Measurements from ENCODE around the gene SIPA1L3. TPM values are rescaled to one million over a fixed set of nuclear protein-coding genes. Genes with fewer than 3 reads are reported as not detected.

SIPA1L3 gene
- total and polyA plus RNA-seq, 9 of the 15 experiments (the other 6 are each of a cell fraction or from before 2014, with no cell fraction given): 0.01 to 6.1 (median 2.5) TPM

DNA sequence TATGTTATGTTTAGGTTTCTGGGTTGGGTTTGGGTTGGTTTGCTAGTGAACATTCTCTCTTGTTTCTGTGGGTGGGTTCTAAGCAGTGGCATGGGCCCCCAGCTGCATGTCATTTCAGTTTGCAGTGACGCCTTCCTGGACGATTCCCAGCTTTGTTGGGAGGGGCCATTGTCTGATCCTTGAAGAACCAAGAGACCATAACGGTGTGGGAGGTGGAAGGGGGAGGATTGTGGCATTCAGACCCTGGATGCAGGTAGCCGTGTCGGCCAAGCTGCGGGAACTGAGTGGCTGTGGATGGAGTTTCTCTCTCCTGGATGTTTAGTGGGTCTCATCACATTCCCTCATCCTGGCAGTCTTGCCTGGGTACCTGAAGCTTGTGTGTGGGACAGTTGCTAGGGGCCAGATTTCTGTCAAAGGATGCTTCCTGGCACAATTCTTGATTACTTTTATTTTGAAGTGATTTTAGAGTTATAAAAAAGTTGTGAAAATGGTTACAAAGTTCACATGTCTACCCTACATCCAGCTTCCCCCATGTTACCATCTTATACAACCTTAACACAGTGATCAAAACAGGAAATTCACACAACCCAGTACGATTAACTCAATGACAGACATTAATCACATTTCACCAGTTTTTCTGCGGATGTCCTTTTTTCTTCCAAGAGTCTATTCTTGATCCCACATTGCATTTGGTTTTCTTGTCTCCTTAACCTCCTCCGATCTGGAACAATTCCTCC lies 123.8 kb downstream of the SIPA1L3 start:
- Histone ChIP-seq H3K4me1 (replicated peaks in 1 of 2; ENCODE audit: control insufficient read depth in 2 of 2, insufficient read depth in 2 of 2, low read length in 2 of 2) (no peaks in the 10 kb centered on the region), H3K27ac (ENCODE audit: extremely low read depth, low read depth, low read length) (no peak overlapping the region), H4K20me1 (replicated peaks; ENCODE audit: control insufficient read depth, insufficient read depth, low read length) (no peaks in the 10 kb centered on the region), H3K79me2 (ENCODE audit: control insufficient read depth, insufficient read depth, low read length) (no peaks in the 10 kb centered on the region), H3K4me3 (no peak overlapping the region), H2AFZ (ENCODE audit: low read depth, low read length) (no peak overlapping the region), H3K9me1 (ENCODE audit: control insufficient read depth, insufficient read depth, low read length) (no peaks in the 10 kb centered on the region), H3K9me3 (replicated peaks; ENCODE audit: control insufficient read depth, insufficient read depth, low read depth, low read length) (no peaks in the 10 kb centered on the region), H3K9ac (ENCODE audit: insufficient read depth in 1 of 2, low read depth in 2 of 2, low read length in 2 of 2) (no peak overlapping the region), H3K36me3 (ENCODE audit: control insufficient read depth, insufficient read depth, low read length) (no peaks in the 10 kb centered on the region), H3K27me3 (ENCODE audit: control insufficient read depth in 2 of 2, insufficient read depth in 2 of 2, low read length in 2 of 2) (peaks cover 8 to 17% of the 10 kb centered on the region in 2 experiments; a peak in 3 of 5 replicates), H3K4me2 (ENCODE audit: insufficient read depth, low read length) (no peak overlapping the region)
- ChIA-PET CTCF (ENCODE audit: low intra/inter-chr PET ratio) (no interaction called here), POLR2A (no interaction called here)
- BruUV-seq (replicated peaks): no TSS peak
- in situ Hi-C loops (cut with MboI) (no loop called here), intact Hi-C loops (cut with micrococcal nuclease) (no loop called here)
- TF ChIP-seq SREBF2 (CRISPR knock-in tag; IDR thresholded peaks at IDR 0.05) (no peak), SREBF1 (IDR thresholded peaks at IDR 0.05; ENCODE audit: borderline replicate concordance, low read depth, low read length) (no peak), ZBTB17 (CRISPR knock-in tag; IDR thresholded peaks at IDR 0.05) (no peak), ELF4 (CRISPR knock-in tag; IDR thresholded peaks at IDR 0.05) (no peak), CXXC5 (CRISPR knock-in tag; IDR thresholded peaks at IDR 0.05) (no peak), NUFIP1 (IDR thresholded peaks at IDR 0.05; ENCODE audit: partially characterized antibody) (no peak), MIER1 (IDR thresholded peaks at IDR 0.05; ENCODE audit: low read depth) (no peak), BACH1 (tag; IDR thresholded peaks at IDR 0.05) (no peak), NR1H2 (CRISPR knock-in tag; IDR thresholded peaks at IDR 0.05) (no peak), ZBTB8A (IDR thresholded peaks at IDR 0.05; ENCODE audit: partially characterized antibody) (no peak)
- TF ChIP-seq, protein P1, sequence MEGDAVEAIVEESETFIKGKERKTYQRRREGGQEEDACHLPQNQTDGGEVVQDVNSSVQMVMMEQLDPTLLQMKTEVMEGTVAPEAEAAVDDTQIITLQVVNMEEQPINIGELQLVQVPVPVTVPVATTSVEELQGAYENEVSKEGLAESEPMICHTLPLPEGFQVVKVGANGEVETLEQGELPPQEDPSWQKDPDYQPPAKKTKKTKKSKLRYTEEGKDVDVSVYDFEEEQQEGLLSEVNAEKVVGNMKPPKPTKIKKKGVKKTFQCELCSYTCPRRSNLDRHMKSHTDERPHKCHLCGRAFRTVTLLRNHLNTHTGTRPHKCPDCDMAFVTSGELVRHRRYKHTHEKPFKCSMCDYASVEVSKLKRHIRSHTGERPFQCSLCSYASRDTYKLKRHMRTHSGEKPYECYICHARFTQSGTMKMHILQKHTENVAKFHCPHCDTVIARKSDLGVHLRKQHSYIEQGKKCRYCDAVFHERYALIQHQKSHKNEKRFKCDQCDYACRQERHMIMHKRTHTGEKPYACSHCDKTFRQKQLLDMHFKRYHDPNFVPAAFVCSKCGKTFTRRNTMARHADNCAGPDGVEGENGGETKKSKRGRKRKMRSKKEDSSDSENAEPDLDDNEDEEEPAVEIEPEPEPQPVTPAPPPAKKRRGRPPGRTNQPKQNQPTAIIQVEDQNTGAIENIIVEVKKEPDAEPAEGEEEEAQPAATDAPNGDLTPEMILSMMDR (IDR thresholded peaks at IDR 0.05 in 2 of 3, conservative IDR thresholded peaks at IDR 0.05 in 1 of 3; ENCODE audit: insufficient read depth in 2 of 3, low read depth in 1 of 3, low read length in 3 of 3): no peak
- TF ChIP-seq, protein P2, sequence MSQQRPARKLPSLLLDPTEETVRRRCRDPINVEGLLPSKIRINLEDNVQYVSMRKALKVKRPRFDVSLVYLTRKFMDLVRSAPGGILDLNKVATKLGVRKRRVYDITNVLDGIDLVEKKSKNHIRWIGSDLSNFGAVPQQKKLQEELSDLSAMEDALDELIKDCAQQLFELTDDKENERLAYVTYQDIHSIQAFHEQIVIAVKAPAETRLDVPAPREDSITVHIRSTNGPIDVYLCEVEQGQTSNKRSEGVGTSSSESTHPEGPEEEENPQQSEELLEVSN (IDR thresholded peaks at IDR 0.05; ENCODE audit: borderline replicate concordance in 1 of 2, extremely low read depth in 1 of 2, insufficient read depth in 1 of 2, insufficient read length in 1 of 2, low read depth in 1 of 2, low read length in 1 of 2, poor library complexity in 1 of 2, severe bottlenecking in 1 of 2): no peak
- TF ChIP-seq, protein P3, sequence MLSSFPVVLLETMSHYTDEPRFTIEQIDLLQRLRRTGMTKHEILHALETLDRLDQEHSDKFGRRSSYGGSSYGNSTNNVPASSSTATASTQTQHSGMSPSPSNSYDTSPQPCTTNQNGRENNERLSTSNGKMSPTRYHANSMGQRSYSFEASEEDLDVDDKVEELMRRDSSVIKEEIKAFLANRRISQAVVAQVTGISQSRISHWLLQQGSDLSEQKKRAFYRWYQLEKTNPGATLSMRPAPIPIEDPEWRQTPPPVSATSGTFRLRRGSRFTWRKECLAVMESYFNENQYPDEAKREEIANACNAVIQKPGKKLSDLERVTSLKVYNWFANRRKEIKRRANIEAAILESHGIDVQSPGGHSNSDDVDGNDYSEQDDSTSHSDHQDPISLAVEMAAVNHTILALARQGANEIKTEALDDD (IDR thresholded peaks at IDR 0.05): no peak
- TF ChIP-seq, protein P4, sequence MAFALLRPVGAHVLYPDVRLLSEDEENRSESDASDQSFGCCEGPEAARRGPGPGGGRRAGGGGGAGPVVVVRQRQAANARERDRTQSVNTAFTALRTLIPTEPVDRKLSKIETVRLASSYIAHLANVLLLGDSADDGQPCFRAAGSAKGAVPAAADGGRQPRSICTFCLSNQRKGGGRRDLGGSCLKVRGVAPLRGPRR (CRISPR knock-in tag; IDR thresholded peaks at IDR 0.05): no peak
- TF ChIP-seq, protein P5, sequence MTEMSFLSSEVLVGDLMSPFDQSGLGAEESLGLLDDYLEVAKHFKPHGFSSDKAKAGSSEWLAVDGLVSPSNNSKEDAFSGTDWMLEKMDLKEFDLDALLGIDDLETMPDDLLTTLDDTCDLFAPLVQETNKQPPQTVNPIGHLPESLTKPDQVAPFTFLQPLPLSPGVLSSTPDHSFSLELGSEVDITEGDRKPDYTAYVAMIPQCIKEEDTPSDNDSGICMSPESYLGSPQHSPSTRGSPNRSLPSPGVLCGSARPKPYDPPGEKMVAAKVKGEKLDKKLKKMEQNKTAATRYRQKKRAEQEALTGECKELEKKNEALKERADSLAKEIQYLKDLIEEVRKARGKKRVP (CRISPR knock-in tag; IDR thresholded peaks at IDR 0.05): no peak
- TF ChIP-seq, protein P6, sequence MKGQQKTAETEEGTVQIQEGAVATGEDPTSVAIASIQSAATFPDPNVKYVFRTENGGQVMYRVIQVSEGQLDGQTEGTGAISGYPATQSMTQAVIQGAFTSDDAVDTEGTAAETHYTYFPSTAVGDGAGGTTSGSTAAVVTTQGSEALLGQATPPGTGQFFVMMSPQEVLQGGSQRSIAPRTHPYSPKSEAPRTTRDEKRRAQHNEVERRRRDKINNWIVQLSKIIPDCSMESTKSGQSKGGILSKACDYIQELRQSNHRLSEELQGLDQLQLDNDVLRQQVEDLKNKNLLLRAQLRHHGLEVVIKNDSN (CRISPR knock-in tag; IDR thresholded peaks at IDR 0.05): no peak
- FAIRE-seq: no peak
- ATAC-seq: no peak
- DNase-seq (ENCODE audit: extremely low read depth in 1 of 4, low spot score in 3 of 4): no peak
- WGBS (ENCODE audit: insufficient coverage, low coverage, missing lambda C conversion rate): 30% methylated on average over 9 of the region's 9 CpGs

Data from K562 (cell line).